ENCODE data around the gene GUCY1A2. TPM values are rescaled to one million over a fixed set of nuclear protein-coding genes. Genes with fewer than 3 reads are reported as not detected.

The GUCY1A2 gene
- total RNA-seq, 4 donors from 2014 or later: 0.37 to 2.0 (median 0.67) TPM

- no peak overlapping the region for H3K27ac ChIP-seq
- WGBS, 2 donors (ENCODE audit: low coverage in 1 of 2): 33 to 76% methylated on average over 4 of the region's 4 CpGs
These were observed 35.0 kb downstream of the GUCY1A2 start for GRCh38 chr11:106983261-106983660.

GRCh38 chr11:106974831-106975230 lies 43.4 kb downstream of the GUCY1A2 start:
- no peak for TF ChIP-seq EP300 (IDR thresholded peaks at IDR 0.05; ENCODE audit: low read depth)
- TF ChIP-seq CTCF (IDR thresholded peaks at IDR 0.05): no peak
- TF ChIP-seq POLR2A (IDR thresholded peaks at IDR 0.05): no peak
- TF ChIP-seq POLR2AphosphoS5 (IDR thresholded peaks at IDR 0.05): no peak
- no peaks in the 10 kb centered on the region for H3K27me3 ChIP-seq
- H3K4me1 ChIP-seq: no peaks in the 10 kb centered on the region
- H3K36me3 ChIP-seq: no peaks in the 10 kb centered on the region
- no peak overlapping the region for H3K4me3 ChIP-seq
- DNase-seq: no peak
- intact Hi-C loops (cut with DNase I; ENCODE audit: low total_unique reads) (loop anchor here (5.0 kb wide), 1 partner anchor 1063 kb away; no protein-coding TSS in a partner anchor), in situ Hi-C loops (cut with MboI; ENCODE audit: low pct_ligation_motif_present in 1 of 4, low pct_unique_long_range_greater_than_20kb in 1 of 4, low sequenced_read_pairs in 3 of 4) (no loop called here)
- H3K9me3 ChIP-seq: no peaks in the 10 kb centered on the region
- no peak overlapping the region for H3K27ac ChIP-seq

More at GRCh38 chr11:106983261-106983660, 35.0 kb downstream of the GUCY1A2 start:
- TF ChIP-seq POLR2A (IDR thresholded peaks at IDR 0.05): no peak
- TF ChIP-seq CTCF (IDR thresholded peaks at IDR 0.05): no peak
- no peak for TF ChIP-seq POLR2AphosphoS5 (IDR thresholded peaks at IDR 0.05)
- no peak for TF ChIP-seq EP300 (IDR thresholded peaks at IDR 0.05; ENCODE audit: low read depth)
- H3K9me3 ChIP-seq: no peaks in the 10 kb centered on the region
- H3K27me3 ChIP-seq: no peaks in the 10 kb centered on the region
- no peaks in the 10 kb centered on the region for H3K36me3 ChIP-seq
- no peak for DNase-seq
- H3K4me3 ChIP-seq: no peak overlapping the region
- H3K4me1 ChIP-seq: no peaks in the 10 kb centered on the region
- intact Hi-C loops (cut with DNase I; ENCODE audit: low total_unique reads) (no loop called here), in situ Hi-C loops (cut with MboI; ENCODE audit: low pct_ligation_motif_present in 1 of 4, low pct_unique_long_range_greater_than_20kb in 1 of 4, low sequenced_read_pairs in 3 of 4) (no loop called here)

GRCh38 chr11:106971864-106972263 lies 46.4 kb downstream of the GUCY1A2 start:
- no peaks in the 10 kb centered on the region for H3K9me3 ChIP-seq
- in situ Hi-C loops (cut with MboI; ENCODE audit: low pct_ligation_motif_present in 1 of 4, low pct_unique_long_range_greater_than_20kb in 1 of 4, low sequenced_read_pairs in 3 of 4) (no loop called here), intact Hi-C loops (cut with DNase I; ENCODE audit: low total_unique reads) (loop anchor here (5.0 kb wide), 1 partner anchor 1060 kb away; no protein-coding TSS in a partner anchor)
- no peak for DNase-seq
- no peak overlapping the region for H3K27ac ChIP-seq
- H3K27me3 ChIP-seq: no peaks in the 10 kb centered on the region
- H3K36me3 ChIP-seq: no peaks in the 10 kb centered on the region
- TF ChIP-seq POLR2A (IDR thresholded peaks at IDR 0.05) (no peak), POLR2AphosphoS5 (IDR thresholded peaks at IDR 0.05) (no peak), EP300 (IDR thresholded peaks at IDR 0.05; ENCODE audit: low read depth) (no peak), CTCF (IDR thresholded peaks at IDR 0.05) (no peak)
- H3K4me1 ChIP-seq: no peaks in the 10 kb centered on the region
- no peak overlapping the region for H3K4me3 ChIP-seq

GRCh38 chr11:106969644-106970355 lies 48.5 kb downstream of the GUCY1A2 start:
- DNase-seq: no peak
- in situ Hi-C loops (cut with MboI; ENCODE audit: low pct_ligation_motif_present in 1 of 4, low pct_unique_long_range_greater_than_20kb in 1 of 4, low sequenced_read_pairs in 3 of 4): no loop called here
- no peaks in the 10 kb centered on the region for H3K36me3 ChIP-seq
- H3K27ac ChIP-seq: no peak overlapping the region
- WGBS, 2 donors (ENCODE audit: low coverage in 1 of 2): 87 to 88% methylated on average over 1 of the region's 1 CpG
- no peaks in the 10 kb centered on the region for H3K4me1 ChIP-seq
- intact Hi-C loops (cut with DNase I; ENCODE audit: low total_unique reads): loop anchor here (5.0 kb wide), 1 partner anchor 1057 kb away; no protein-coding TSS in a partner anchor
- no peaks in the 10 kb centered on the region for H3K27me3 ChIP-seq
- H3K9me3 ChIP-seq: no peaks in the 10 kb centered on the region
- TF ChIP-seq POLR2AphosphoS5 (IDR thresholded peaks at IDR 0.05) (no peak), POLR2A (IDR thresholded peaks at IDR 0.05) (no peak), EP300 (IDR thresholded peaks at IDR 0.05; ENCODE audit: low read depth) (no peak), CTCF (IDR thresholded peaks at IDR 0.05) (no peak)
- H3K4me3 ChIP-seq: no peak overlapping the region

Measured in transverse colon (tissue), 4 donors.